Measurements from ENCODE around the gene CDNF. TPM values are rescaled to one million over a fixed set of nuclear protein-coding genes. Genes with fewer than 3 reads are reported as not detected.

CDNF gene
- total and polyA plus RNA-seq, 2 donors (not counting 3 experiments of a cell fraction or from before 2014, with no cell fraction given): 0.40 to 0.58 TPM

DNA sequence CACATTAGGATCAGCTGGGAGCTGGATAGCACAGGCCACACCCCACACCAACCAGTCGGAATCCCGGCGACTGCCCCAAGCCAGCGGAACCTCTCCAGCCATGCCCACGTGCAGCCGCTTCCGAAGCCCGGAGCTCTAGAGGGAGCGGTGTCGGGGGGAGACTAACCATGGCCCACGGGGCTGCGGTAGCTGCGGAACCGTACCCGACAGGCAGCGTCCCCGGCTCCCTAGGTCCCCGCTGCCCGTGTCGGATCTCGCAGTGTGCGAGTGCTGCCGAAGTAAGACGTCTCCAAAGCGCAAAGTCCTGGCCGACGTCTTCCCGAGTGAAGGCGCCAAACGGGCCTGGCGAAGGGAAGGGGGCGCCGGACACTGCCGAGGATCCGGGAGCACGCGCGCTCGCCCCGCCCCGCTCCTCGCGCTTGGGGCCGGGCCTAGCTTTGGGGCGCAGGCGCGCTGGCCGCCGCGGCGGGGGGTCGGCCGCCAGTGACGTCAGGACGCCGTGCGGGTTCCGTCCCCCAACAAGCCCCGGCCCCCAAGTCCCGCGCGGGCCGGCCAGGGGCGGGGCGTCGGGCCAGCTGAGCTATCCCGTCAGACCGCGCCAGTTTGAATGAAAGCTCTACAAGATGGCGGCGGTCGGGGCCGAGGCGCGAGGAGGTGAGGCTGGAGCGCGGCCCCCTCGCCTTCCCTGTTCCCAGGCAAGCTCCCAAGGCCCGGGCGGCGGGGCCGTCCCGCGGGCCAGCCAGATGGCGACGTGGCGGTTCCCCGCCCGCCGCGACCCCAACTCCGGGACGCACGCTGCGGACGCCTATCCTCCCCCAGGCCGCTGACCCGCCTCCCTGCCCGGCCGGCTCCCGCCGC lies 40.7 kb upstream of the CDNF start, which contains the start of gene SUV39H2:
SUV39H2 (plus strand) TSS at position 601 of the 858 bp plus-strand sequence; CDS start at position 624, 23 bp downstream.
- Histone ChIP-seq H3K36me3 (ENCODE audit: control insufficient read depth in 2 of 2, extremely low read depth in 1 of 2, insufficient read depth in 2 of 2, low read length in 2 of 2) (no peaks in the 10 kb centered on the region), H3K27me3 (ENCODE audit: control insufficient read depth in 2 of 2, insufficient read depth in 2 of 2, low read length in 2 of 2) (no peaks in the 10 kb centered on the region), H3K9ac (replicated peaks; ENCODE audit: extremely low read depth, insufficient read depth, low read length) (peak within 1 kb of the TSS; percentile 78), H4K20me1 (replicated peaks; ENCODE audit: control insufficient read depth, extremely low read depth, insufficient read depth, low read length) (no peaks in the 10 kb centered on the region), H3K79me2 (ENCODE audit: control insufficient read depth, insufficient read depth, low read length) (peaks cover 55% of the 10 kb centered on the region), H3K9me1 (replicated peaks; ENCODE audit: control insufficient read depth, extremely low read depth, insufficient read depth, low read length) (no peaks in the 10 kb centered on the region), H3K4me1 (ENCODE audit: control insufficient read depth, extremely low read depth, insufficient read depth, low read length) (peaks cover 20% of the 10 kb centered on the region), H2AFZ (ENCODE audit: low read depth, low read length) (peak within 1 kb of the TSS; percentile 85), H3K4me2 (ENCODE audit: insufficient read depth, low read length) (peak within 1 kb of the TSS; percentile 93), H3K27ac (ENCODE audit: insufficient read depth, low read depth, low read length) (peak within 1 kb of the TSS; percentile 69), H3K4me3 (replicated peaks in 1 of 3; ENCODE audit: insufficient read depth in 1 of 3, low read depth in 1 of 3, low read length in 3 of 3) (peak within 1 kb of the TSS; percentile 88 to 97 (median 90)), H3K9me3 (replicated peaks; ENCODE audit: control insufficient read depth, insufficient read depth, low read length) (no peaks in the 10 kb centered on the region)
- TF ChIP-seq EZH2 (IDR thresholded peaks at IDR 0.05; ENCODE audit: borderline replicate concordance, low read depth, low read length, severe bottlenecking) (no peak), MYC (IDR thresholded peaks at IDR 0.05; ENCODE audit: low read depth, low read length) (no peak), FOS (IDR thresholded peaks at IDR 0.05; ENCODE audit: borderline replicate concordance, insufficient read depth, low read length) (no peak), JUN (IDR thresholded peaks at IDR 0.05; ENCODE audit: borderline replicate concordance, insufficient read depth, insufficient read length, low read depth) (no peak), GATA2 (IDR thresholded peaks at IDR 0.05; ENCODE audit: insufficient read depth, insufficient read length, low read depth, low read length) (no peak), POLR2AphosphoS5 (IDR thresholded peaks at IDR 0.05; ENCODE audit: insufficient read depth, low read depth, low read length) (peak; percentile 97), POLR2A (IDR thresholded peaks at IDR 0.05; ENCODE audit: low read depth, low read length) (peak; percentile 88)
- TF ChIP-seq, protein P1, sequence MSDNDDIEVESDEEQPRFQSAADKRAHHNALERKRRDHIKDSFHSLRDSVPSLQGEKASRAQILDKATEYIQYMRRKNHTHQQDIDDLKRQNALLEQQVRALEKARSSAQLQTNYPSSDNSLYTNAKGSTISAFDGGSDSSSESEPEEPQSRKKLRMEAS (IDR thresholded peaks at IDR 0.05; ENCODE audit: insufficient read depth, insufficient read length): peak; percentile 55
- TF ChIP-seq, protein P2, sequence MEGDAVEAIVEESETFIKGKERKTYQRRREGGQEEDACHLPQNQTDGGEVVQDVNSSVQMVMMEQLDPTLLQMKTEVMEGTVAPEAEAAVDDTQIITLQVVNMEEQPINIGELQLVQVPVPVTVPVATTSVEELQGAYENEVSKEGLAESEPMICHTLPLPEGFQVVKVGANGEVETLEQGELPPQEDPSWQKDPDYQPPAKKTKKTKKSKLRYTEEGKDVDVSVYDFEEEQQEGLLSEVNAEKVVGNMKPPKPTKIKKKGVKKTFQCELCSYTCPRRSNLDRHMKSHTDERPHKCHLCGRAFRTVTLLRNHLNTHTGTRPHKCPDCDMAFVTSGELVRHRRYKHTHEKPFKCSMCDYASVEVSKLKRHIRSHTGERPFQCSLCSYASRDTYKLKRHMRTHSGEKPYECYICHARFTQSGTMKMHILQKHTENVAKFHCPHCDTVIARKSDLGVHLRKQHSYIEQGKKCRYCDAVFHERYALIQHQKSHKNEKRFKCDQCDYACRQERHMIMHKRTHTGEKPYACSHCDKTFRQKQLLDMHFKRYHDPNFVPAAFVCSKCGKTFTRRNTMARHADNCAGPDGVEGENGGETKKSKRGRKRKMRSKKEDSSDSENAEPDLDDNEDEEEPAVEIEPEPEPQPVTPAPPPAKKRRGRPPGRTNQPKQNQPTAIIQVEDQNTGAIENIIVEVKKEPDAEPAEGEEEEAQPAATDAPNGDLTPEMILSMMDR (IDR thresholded peaks at IDR 0.05; ENCODE audit: extremely low read depth in 1 of 2, insufficient read depth in 1 of 2, low read depth in 1 of 2, low read length in 2 of 2): no peak
- BruUV-seq (replicated peaks): TSS peak; percentile 73
- intact Hi-C loops (cut with micrococcal nuclease): loop anchor here (1.0 to 10.0 kb wide), 6 partner anchors 40 to 290 kb away; partner anchors contain the start of genes ACBD7, CDNF, HSPA14 and MEIG1
- dilution Hi-C loops (cut with MboI; ENCODE audit: extremely low pct_ligation_motif_present, low sequenced_read_pairs): no loop called here
- ChIA-PET POLR2A (interaction anchor here (0.6 to 1.7 kb wide), 3 partner anchors 41 to 290 kb away, joined by 3 to 8 read pairs (median 5); partner anchors contain the start of genes CDNF, HSPA14, MSANTD7 and NMT2), CTCF (interaction anchor here (0.8 to 2.7 kb wide), 7 partner anchors 10 to 290 kb away, joined by 3 to 16 read pairs (median 4); partner anchors contain the start of genes CDNF, DCLRE1C, HSPA14 and MSANTD7)
- peak; percentile 98 for DNase-seq (ENCODE audit: low read depth, low spot score)
- FAIRE-seq: peak; percentile 74
